ENCODE measurements around the gene MLH1.
"Not testable (repeated sequence)": the region's sequence is repeated elsewhere in the genome, so short reads cannot be mapped to it uniquely, and the experiment has no call there.

Gene MLH1

DNA sequence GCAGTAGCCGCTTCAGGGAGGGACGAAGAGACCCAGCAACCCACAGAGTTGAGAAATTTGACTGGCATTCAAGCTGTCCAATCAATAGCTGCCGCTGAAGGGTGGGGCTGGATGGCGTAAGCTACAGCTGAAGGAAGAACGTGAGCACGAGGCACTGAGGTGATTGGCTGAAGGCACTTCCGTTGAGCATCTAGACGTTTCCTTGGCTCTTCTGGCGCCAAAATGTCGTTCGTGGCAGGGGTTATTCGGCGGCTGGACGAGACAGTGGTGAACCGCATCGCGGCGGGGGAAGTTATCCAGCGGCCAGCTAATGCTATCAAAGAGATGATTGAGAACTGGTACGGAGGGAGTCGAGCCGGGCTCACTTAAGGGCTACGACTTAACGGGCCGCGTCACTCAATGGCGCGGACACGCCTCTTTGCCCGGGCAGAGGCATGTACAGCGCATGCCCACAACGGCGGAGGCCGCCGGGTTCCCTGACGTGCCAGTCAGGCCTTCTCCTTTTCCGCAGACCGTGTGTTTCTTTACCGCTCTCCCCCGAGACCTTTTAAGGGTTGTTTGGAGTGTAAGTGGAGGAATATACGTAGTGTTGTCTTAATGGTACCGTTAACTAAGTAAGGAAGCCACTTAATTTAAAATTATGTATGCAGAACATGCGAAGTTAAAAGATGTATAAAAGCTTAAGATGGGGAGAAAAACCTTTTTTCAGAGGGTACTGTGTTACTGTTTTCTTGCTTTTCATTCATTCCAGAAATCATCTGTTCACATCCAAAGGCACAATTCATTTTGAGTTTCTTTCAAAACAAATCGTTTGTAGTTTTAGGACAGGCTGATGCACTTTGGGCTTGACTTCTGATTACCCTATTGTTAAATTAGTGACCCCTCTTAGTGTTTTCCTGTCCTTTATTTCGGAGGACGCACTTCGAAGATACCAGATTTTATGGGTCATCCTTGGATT is at the start of gene MLH1:
TSS of gene MLH1 (plus strand) at position 193 of the 958 bp plus-strand sequence. CDS start at position 223, 30 bp downstream.
- H3K9me3 ChIP-seq (ENCODE audit: control insufficient read depth, insufficient read depth, low read length) = no peaks in the 10 kb centered on the region
- H3K27ac ChIP-seq (ENCODE audit: low read depth, low read length) = peak within 1 kb of the TSS; percentile 97
- H3K27me3 ChIP-seq (ENCODE audit: control insufficient read depth, insufficient read depth, low read length) = no peaks in the 10 kb centered on the region
- peak within 1 kb of the TSS; percentile 86 for H3K4me3 ChIP-seq (ENCODE audit: low read depth, low read length)
- peaks cover 28% of the 10 kb centered on the region for H3K4me1 ChIP-seq (ENCODE audit: control insufficient read depth, insufficient read depth, low read length)
- H3K9ac ChIP-seq (ENCODE audit: low read depth, low read length) = peak within 1 kb of the TSS; percentile 93
- H3K36me3 ChIP-seq (ENCODE audit: control insufficient read depth, insufficient read depth, low read length) = peaks cover 55% of the 10 kb centered on the region

DNA sequence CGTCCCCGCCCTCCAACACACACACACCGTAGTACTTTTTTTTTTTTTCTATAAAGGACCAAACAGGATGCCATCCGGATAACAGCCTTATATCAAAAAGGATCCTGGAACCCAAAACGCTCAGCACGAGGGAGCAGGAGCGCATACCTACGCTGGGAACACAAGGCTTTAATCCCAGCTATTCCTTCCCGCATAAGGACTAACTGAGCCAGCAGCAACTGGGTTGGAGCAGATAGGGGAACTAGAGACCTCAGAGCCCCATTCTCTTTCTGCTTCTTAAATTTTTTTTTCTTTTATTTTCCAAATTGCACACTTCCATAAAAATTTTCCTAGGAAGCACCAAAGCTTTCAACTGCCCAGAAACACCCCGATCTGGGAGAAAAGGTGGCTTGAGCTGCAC is 49.7 kb upstream of the MLH1 start:
- Histone ChIP-seq H3K4me1 (ENCODE audit: control insufficient read depth, insufficient read depth, low read length) (no peaks in the 10 kb centered on the region; the same call in 1 of the 2 replicates), H3K9me3 (ENCODE audit: control insufficient read depth, insufficient read depth, low read length) (0 out of 2 replicates have a peak, but pooled peaks cover 5% of the 10 kb centered on the region), H3K27me3 (ENCODE audit: control insufficient read depth, insufficient read depth, low read length) (peaks cover 28% of the 10 kb centered on the region), H3K4me3 (ENCODE audit: low read depth, low read length) (peak overlapping the region; percentile 71), H3K36me3 (ENCODE audit: control insufficient read depth, insufficient read depth, low read length) (no peaks in the 10 kb centered on the region), H3K27ac (ENCODE audit: low read depth, low read length) (no peak overlapping the region), H3K9ac (ENCODE audit: low read depth, low read length) (peak overlapping the region; percentile 69; the same call in 1 of the 2 replicates)

DNA sequence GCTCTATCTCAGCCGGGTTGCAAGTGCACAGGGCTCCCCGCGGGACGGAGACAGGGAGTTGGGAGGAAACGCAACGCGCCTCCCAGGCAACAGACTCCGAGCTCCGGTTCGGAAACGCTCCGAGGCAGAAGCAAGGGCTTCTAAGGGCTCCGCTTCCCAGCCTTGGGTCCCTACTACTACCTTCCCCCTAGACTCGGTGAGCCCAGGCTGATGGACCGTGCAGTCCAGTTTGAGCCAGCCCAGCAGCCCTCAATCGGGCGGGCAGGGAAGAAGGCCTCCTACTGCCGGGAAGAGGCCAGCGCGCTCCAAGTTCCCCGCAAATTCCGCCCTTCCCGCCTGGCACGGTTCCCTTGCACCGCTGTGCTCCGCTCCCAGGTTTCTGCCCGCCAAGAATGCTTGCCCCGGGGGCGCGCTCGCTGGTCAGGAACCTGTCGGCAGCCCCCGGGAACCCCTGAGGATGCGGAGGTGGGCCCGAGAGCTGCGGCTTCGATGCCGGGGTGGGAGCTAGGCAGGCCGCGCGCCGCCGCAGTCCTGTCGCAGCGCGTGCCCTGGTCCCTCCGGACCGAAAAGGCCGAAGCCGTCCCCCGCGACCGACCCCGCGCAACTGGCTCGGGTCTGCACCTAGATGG is 49.2 kb upstream of the MLH1 start:
- peaks cover 28% of the 10 kb centered on the region for H3K27me3 ChIP-seq (ENCODE audit: control insufficient read depth, insufficient read depth, low read length)
- no peaks in the 10 kb centered on the region; the same call in 1 of the 2 replicates for H3K4me1 ChIP-seq (ENCODE audit: control insufficient read depth, insufficient read depth, low read length)
- 0 out of 2 replicates have a peak, but pooled peaks cover 5% of the 10 kb centered on the region for H3K9me3 ChIP-seq (ENCODE audit: control insufficient read depth, insufficient read depth, low read length)
- peak overlapping the region; percentile 71 for H3K4me3 ChIP-seq (ENCODE audit: low read depth, low read length)
- no peak overlapping the region for H3K27ac ChIP-seq (ENCODE audit: low read depth, low read length)
- peak overlapping the region; percentile 69 for H3K9ac ChIP-seq (ENCODE audit: low read depth, low read length)
- no peaks in the 10 kb centered on the region for H3K36me3 ChIP-seq (ENCODE audit: control insufficient read depth, insufficient read depth, low read length)

DNA sequence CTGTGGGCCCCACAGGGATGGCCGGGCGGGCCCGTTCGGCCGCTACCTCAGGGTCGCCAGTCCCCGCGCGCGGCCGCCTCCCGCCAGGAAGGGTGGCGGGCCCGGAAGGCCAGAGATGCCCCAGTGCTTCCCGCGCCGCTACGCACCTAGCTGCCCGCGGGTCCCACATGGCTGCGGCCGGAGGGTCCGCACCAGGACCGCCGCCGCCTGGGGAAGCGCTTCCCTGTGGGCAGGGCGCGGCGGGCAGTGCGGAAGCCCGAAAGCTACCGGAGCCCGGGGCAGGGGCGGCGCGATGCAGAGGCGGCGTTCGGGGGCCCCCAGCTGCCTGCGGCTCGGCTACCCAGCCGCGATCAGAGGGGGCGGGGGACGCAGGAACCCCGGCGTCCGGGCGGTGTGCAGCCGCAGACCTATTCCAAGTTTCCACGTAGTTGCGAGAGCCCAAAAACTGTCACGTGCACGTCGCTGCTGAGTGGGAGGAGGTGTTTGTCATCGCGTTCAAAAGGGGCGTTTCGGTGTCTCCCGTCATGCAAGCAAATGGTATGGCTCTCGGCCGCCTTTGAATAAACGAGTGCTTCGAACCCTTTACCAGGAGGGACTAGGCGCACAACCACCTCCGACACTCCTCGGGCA is 48.6 kb upstream of the MLH1 start, which contains the start of gene TRANK1:
TSS of gene TRANK1 (minus strand) at position 414 of the 630 bp plus-strand sequence. CDS start at position 169, 245 bp downstream.
- Histone ChIP-seq H3K4me3 (ENCODE audit: low read depth, low read length) (peak within 1 kb of the TSS; percentile 71), H3K27me3 (ENCODE audit: control insufficient read depth, insufficient read depth, low read length) (peaks cover 28% of the 10 kb centered on the region), H3K27ac (ENCODE audit: low read depth, low read length) (no peak within 1 kb of the TSS), H3K9ac (ENCODE audit: low read depth, low read length) (peak within 1 kb of the TSS; percentile 69), H3K9me3 (ENCODE audit: control insufficient read depth, insufficient read depth, low read length) (0 out of 2 replicates have a peak, but pooled peaks cover 5% of the 10 kb centered on the region), H3K36me3 (ENCODE audit: control insufficient read depth, insufficient read depth, low read length) (no peaks in the 10 kb centered on the region), H3K4me1 (ENCODE audit: control insufficient read depth, insufficient read depth, low read length) (no peaks in the 10 kb centered on the region; the same call in 1 of the 2 replicates)

DNA sequence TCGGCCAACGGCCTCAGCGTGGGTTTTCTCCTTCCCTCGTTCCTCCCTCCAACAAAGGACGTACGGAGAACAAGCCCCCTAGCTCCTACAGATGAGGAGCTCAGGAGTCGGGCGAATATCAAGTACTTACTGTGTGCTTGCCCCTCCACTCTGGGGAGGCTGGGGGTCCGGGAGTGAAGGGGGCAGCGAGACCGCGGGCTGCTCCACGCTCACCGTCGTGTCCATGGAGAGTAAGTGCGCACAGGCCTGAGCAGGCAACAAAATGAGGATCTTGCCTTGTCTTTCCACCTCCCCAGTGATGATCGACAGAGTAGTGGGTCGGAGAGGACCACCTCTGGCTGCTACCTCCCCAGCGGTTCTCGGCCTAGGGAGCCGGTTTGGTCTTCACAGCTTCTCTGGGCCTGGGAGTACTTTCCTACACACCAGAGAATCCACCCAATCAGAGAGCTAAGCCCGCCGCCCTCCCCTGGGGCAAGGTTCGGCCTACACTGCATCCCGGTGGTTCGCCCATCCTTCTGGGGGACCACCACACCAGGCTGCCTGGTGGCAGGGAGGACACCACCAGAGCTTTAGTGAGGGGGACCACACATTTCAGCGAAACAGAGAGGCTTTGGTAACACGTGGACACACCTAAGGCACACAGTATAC is 47.9 kb upstream of the MLH1 start:
- Histone ChIP-seq H3K27ac (ENCODE audit: low read depth, low read length) (no peak overlapping the region), H3K4me3 (ENCODE audit: low read depth, low read length) (peak overlapping the region; percentile 71), H3K9me3 (ENCODE audit: control insufficient read depth, insufficient read depth, low read length) (0 out of 2 replicates have a peak, but pooled peaks cover 5% of the 10 kb centered on the region), H3K27me3 (ENCODE audit: control insufficient read depth, insufficient read depth, low read length) (peaks cover 28% of the 10 kb centered on the region), H3K4me1 (ENCODE audit: control insufficient read depth, insufficient read depth, low read length) (no peaks in the 10 kb centered on the region; the same call in 1 of the 2 replicates), H3K36me3 (ENCODE audit: control insufficient read depth, insufficient read depth, low read length) (no peaks in the 10 kb centered on the region), H3K9ac (ENCODE audit: low read depth, low read length) (no peak overlapping the region)

DNA sequence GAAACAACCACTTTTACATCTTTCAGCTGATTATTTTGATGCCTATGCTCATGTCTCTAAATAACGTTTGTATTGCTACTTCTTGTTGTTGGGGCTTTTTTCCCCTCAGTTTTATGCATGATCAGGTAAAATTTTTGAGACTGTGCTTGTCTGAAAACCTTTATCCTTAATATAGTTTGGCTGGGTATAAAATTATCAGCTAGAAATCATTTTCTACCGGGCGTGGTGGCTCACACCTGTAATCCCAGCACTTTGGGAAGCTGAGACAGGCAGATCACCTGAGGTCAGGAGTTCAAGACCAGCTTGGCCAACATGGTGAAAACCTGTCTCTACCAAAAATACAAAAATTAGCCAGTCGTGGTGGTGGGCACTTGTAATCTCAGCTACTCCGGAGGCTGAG is 45.5 kb upstream of the MLH1 start:
- not testable (repeated sequence) for H3K9me3 ChIP-seq (ENCODE audit: control insufficient read depth, insufficient read depth, low read length); H3K27ac ChIP-seq (ENCODE audit: low read depth, low read length)

DNA sequence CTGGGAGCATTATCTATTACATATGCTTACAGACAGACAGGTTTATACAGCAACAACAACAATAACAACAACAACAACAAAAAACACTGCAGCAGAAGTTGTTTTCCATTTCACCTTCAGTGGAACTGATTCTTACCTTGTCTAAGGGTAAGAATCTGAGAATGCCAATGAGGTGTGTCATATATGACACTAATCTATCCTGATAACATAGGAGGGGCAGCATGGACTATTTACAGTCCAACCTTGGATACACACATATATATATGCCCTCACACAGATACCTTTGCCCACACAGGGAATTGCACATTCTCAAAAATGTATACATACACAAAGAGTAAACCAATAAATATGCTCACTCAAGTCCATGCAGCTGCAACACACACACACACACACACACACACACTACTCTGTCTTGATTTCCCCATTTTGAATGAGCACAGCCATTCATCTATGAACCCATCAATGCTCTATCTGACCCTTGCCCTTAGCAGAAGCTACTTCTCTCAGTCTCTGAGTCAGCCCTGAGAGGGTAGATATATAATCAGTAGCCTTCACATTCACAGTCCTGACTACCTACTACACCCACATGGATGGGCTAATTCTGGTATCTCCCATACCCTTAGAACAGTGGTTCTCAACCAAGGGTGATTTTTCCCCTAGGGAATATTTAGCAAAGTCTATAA is 38.7 kb upstream of the MLH1 start:
- H3K27me3 ChIP-seq (ENCODE audit: control insufficient read depth, insufficient read depth, low read length) = no peaks in the 10 kb centered on the region
- no peak overlapping the region for H3K4me3 ChIP-seq (ENCODE audit: low read depth, low read length)
- H3K4me1 ChIP-seq (ENCODE audit: control insufficient read depth, insufficient read depth, low read length) = peaks cover 6% of the 10 kb centered on the region; the same call in 1 of the 2 replicates
- H3K27ac ChIP-seq (ENCODE audit: low read depth, low read length) = no peak overlapping the region
- H3K36me3 ChIP-seq (ENCODE audit: control insufficient read depth, insufficient read depth, low read length) = no peaks in the 10 kb centered on the region
- H3K9ac ChIP-seq (ENCODE audit: low read depth, low read length) = no peak overlapping the region
- no peaks in the 10 kb centered on the region for H3K9me3 ChIP-seq (ENCODE audit: control insufficient read depth, insufficient read depth, low read length)

More for the DNA sequence above, 45.5 kb upstream of the MLH1 start:
- H3K27me3 ChIP-seq (ENCODE audit: control insufficient read depth, insufficient read depth, low read length) = peaks cover 28% of the 10 kb centered on the region
- not testable (repeated sequence) for H3K4me1 ChIP-seq (ENCODE audit: control insufficient read depth, insufficient read depth, low read length); H3K36me3 ChIP-seq (ENCODE audit: control insufficient read depth, insufficient read depth, low read length); H3K4me3 ChIP-seq (ENCODE audit: low read depth, low read length); H3K9ac ChIP-seq (ENCODE audit: low read depth, low read length)

DNA sequence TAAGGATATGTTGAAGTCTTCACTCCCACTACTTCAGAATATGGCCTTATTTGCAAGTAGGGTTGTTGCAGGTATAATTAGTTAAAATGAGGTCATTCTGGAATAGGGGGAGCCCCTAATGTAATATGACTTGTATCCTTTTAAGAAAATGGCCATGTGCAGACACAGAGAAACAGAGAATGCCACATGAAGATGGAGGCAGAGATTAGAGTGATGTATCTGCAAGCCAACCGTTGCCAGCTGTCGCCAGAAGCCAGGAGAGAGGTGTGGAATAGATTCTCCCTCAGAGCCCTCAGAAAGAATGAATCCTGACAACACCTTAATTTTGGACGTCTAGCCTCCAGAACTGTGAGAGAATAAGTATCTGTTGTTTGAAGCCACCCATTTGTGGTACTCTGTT is 37.2 kb upstream of the MLH1 start:
- no peak overlapping the region for H3K9ac ChIP-seq (ENCODE audit: low read depth, low read length)
- H3K4me3 ChIP-seq (ENCODE audit: low read depth, low read length) = no peak overlapping the region
- H3K27me3 ChIP-seq (ENCODE audit: control insufficient read depth, insufficient read depth, low read length) = no peaks in the 10 kb centered on the region
- H3K27ac ChIP-seq (ENCODE audit: low read depth, low read length) = no peak overlapping the region
- peaks cover 4% of the 10 kb centered on the region; the same call in 1 of the 2 replicates for H3K4me1 ChIP-seq (ENCODE audit: control insufficient read depth, insufficient read depth, low read length)
- no peaks in the 10 kb centered on the region for H3K9me3 ChIP-seq (ENCODE audit: control insufficient read depth, insufficient read depth, low read length)
- H3K36me3 ChIP-seq (ENCODE audit: control insufficient read depth, insufficient read depth, low read length) = no peaks in the 10 kb centered on the region

DNA sequence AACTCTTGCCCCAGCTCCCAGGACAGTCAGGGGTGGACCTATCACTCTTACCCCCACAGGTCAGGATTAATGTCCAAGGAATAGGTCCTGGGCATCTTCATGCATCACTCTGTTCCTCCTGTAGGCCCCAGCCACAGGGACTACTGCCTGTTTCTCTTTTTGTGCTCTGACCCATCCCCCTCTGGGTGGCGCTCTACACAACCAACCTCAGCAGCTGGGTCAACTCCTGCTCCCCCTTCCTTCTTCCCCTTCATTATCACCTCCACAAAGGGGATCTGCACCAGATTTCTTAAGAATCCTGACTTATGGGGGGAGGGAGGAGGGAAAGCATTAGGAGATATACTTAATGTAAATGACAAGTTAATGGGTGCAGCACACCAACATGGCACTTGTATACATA is 36.3 kb upstream of the MLH1 start:
- Histone ChIP-seq H3K9ac (ENCODE audit: low read depth, low read length) (no peak overlapping the region), H3K36me3 (ENCODE audit: control insufficient read depth, insufficient read depth, low read length) (no peaks in the 10 kb centered on the region), H3K4me1 (ENCODE audit: control insufficient read depth, insufficient read depth, low read length) (no peaks in the 10 kb centered on the region), H3K4me3 (ENCODE audit: low read depth, low read length) (no peak overlapping the region), H3K27me3 (ENCODE audit: control insufficient read depth, insufficient read depth, low read length) (no peaks in the 10 kb centered on the region), H3K27ac (ENCODE audit: low read depth, low read length) (no peak overlapping the region), H3K9me3 (ENCODE audit: control insufficient read depth, insufficient read depth, low read length) (no peaks in the 10 kb centered on the region)
